CD4-positive, alpha-beta memory T cell (primary cell): ENCODE results near the gene ZNF689. TPM values are rescaled to one million over a fixed set of nuclear protein-coding genes. Genes with fewer than 3 reads are reported as not detected.
A peak's percentile ranks its signal among the peaks of the same experiment; 100 is the strongest.

Experiments
- CTCF ChIA-PET: fragments of 350-600 bp; sonication (Branson Sonifier 250); formaldehyde crosslinking; loops from one replicate; lab custom pipeline; 2021; ENCODE audit warnings: inconsistent platforms; ENCODE audit not compliant: partially characterized antibody; lab: Charles Lee
- POLR2A ChIA-PET: fragments of 350-600 bp; sonication (Branson Sonifier 250); formaldehyde crosslinking; loops from one replicate; lab custom pipeline; 2021; ENCODE audit not compliant: partially characterized antibody; lab: Charles Lee
- DNase-seq, 5 donors: peaks; one replicate each; pipeline versions ENCODE4 v3.0.0 to v3.0.0-alpha.2; 2020 to 2022; ENCODE audit warnings: mixed read lengths in 1 of 5
- H3K27ac ChIP-seq: one replicate; pipeline ENCODE4 v1.7.0; 2013; ENCODE audit warnings: low read depth, low read length
- H3K27me3 ChIP-seq: 2 replicates; pipeline ENCODE4 v1.7.0; 2013; ENCODE audit warnings: mild to moderate bottlenecking, low read length, moderate library complexity; ENCODE audit not compliant: insufficient read depth
- H3K36me3 ChIP-seq: 2 replicates; pipeline ENCODE4 v1.7.0; 2013; ENCODE audit warnings: mild to moderate bottlenecking, low read length, moderate library complexity; ENCODE audit not compliant: insufficient read depth
- H3K4me1 ChIP-seq: 2 replicates; pipeline ENCODE4 v1.7.0; 2013; ENCODE audit warnings: mild to moderate bottlenecking, low read length, moderate library complexity; ENCODE audit not compliant: insufficient read depth
- H3K4me3 ChIP-seq, 2 donors: one replicate each; pipeline ENCODE4 v1.7.0; 2013; ENCODE audit warnings: low read length in 2 of 2, mild to moderate bottlenecking in 1 of 2
- H3K9me3 ChIP-seq, 2 donors: one replicate each; pipeline ENCODE4 v1.7.0; 2013; ENCODE audit warnings: low read length in 2 of 2, control low read depth in 1 of 2; ENCODE audit not compliant: control insufficient read depth in 1 of 2
- H3K27ac Mint-ChIP-seq, 7 donors: one replicate each; pipeline ENCODE4 v1.8.0; 2020 to 2021; ENCODE audit warnings: mixed read lengths in 7 of 7, mild to moderate bottlenecking in 6 of 7, inconsistent platforms in 3 of 7, moderate library complexity in 3 of 7
- H3K27me3 Mint-ChIP-seq, 2 donors: one replicate each; pipeline ENCODE4 v1.8.0; 2020 to 2021; ENCODE audit warnings: mixed read lengths in 2 of 2
- H3K36me3 Mint-ChIP-seq, 2 donors: one replicate each; pipeline ENCODE4 v1.8.0; 2020 to 2021; ENCODE audit warnings: mixed read lengths in 2 of 2, inconsistent platforms in 1 of 2, mild to moderate bottlenecking in 1 of 2
- H3K4me1 Mint-ChIP-seq, 4 donors: one replicate each; pipeline ENCODE4 v1.8.0; 2020 to 2021; ENCODE audit warnings: mixed read lengths in 4 of 4, mild to moderate bottlenecking in 1 of 4
- H3K4me3 Mint-ChIP-seq, 8 donors: one replicate each; pipeline ENCODE4 v1.8.0; 2020 to 2021; ENCODE audit warnings: mixed read lengths in 8 of 8, mild to moderate bottlenecking in 7 of 8, moderate library complexity in 6 of 8, inconsistent platforms in 3 of 8
- H3K9me3 Mint-ChIP-seq, 8 donors: one replicate each; pipeline ENCODE4 v1.8.0; 2020 to 2021; ENCODE audit warnings: mixed read lengths in 8 of 8, mild to moderate bottlenecking in 5 of 8, inconsistent platforms in 3 of 8, moderate library complexity in 1 of 8
- intact Hi-C: fragments of 100-400 bp; cut with micrococcal nuclease; formaldehyde crosslinking; loops from one replicate; pipeline ENCODE4 v1.15.1; 2023
- polyA plus RNA-seq, 2 donors: library from polyadenylated mRNA; unstranded; fragments of 300-500 nt; fragmentation: Illumina TruSeq; gene quantifications; one replicate each; pipeline ENCODE4 v1.2.3, GENCODE V29; 2021
- total RNA-seq, 2 experiments: library from RNA; stranded (reverse); gene quantifications; one replicate each; pipeline ENCODE4 v1.2.3, GENCODE V29; 2021

ZNF689 gene
- total and polyA plus RNA-seq, 4 experiments from 2014 or later = 11.9 to 14.5 (median 13.3) TPM

DNA sequence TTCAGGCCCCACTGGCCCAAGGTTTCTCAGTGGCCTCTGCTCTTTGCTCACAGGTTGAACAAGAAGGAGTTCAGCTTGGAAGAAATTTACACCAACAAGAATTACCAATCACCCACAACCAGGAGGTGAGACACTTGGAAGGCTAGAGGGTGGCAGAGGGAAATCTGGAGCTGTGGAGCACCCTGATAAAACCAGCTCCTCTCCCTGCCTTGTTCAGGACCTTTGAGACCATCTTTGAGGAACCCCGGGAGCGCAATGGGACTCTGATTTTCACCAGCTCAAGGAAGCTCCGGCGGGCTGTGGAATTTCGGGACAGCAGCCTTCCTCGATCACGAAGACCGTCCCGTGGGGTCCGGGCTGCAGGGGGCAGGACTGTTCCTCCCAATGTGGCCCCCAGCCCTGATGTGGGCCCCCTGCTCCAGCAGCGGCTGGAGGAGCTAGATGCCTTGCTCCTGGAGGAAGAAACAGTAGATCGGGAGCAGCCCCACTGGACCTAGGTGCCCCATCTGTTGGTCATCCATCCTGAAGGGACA is 45.7 kb upstream of the ZNF689 start:
- Mint-ChIP-seq H3K4me3 (peak overlapping the region in 2 of 8 donors; percentile 17 to 39), H3K27ac (peak overlapping the region in 3 of 7 donors; percentile 37 to 76 (median 53)), H3K36me3 (peaks cover 21 to 53% of the 10 kb centered on the region in 2 donors), H3K27me3 (no peaks in the 10 kb centered on the region), H3K9me3 (peaks cover 0 to 7% (median 0%) of the 10 kb centered on the region in 8 donors), H3K4me1 (peaks cover 21 to 52% (median 33%) of the 10 kb centered on the region in 4 donors)
- intact Hi-C loops = loop anchor here (5.0 kb wide), 2 partner anchors 91 to 156 kb away; partner anchors contain the start of gene PHKG2
- no peaks in the 10 kb centered on the region for H3K27me3 ChIP-seq
- no peaks in the 10 kb centered on the region for H3K9me3 ChIP-seq
- POLR2A ChIA-PET = no interaction called here
- H3K27ac ChIP-seq = no peak overlapping the region
- CTCF ChIA-PET = interaction anchor here (1.1 kb wide), 1 partner anchor 27 kb away, joined by 3 read pairs; no protein-coding TSS in a partner anchor
- peaks cover 35% of the 10 kb centered on the region for H3K36me3 ChIP-seq
- H3K4me1 ChIP-seq = peaks cover 31% of the 10 kb centered on the region
- H3K4me3 ChIP-seq = no peak overlapping the region
- DNase-seq = no peak

GRCh38 chr16:30654856-30655255 is 44.7 kb upstream of the ZNF689 start:
- no peak for DNase-seq
- peaks cover 16 to 54% of the 10 kb centered on the region in 2 donors for H3K36me3 Mint-ChIP-seq
- H3K27me3 ChIP-seq = no peaks in the 10 kb centered on the region

DNA sequence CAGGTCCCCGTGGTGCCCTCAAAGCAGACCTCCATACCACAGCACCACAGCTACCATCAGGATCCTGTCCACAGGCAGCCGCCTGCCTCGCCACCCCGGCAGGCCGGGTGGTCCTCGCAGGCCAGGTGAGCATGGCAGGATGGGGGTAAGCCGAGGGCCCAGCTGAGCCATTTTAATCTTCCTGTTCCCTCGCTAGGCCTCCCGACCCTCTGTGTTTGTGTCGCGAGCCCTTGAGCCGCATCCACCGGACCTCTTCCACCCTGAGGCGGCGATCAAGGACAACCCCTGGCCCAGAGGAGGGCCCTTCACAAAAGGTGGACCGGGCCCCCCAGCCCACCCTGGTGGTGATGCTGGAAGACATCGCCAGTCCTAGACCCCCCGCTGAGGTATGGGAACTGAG is 42.5 kb upstream of the ZNF689 start:
- peaks cover 34% of the 10 kb centered on the region for H3K4me1 ChIP-seq
- no peaks in the 10 kb centered on the region for H3K27me3 ChIP-seq
- no peak overlapping the region for H3K4me3 ChIP-seq
- peaks cover 35% of the 10 kb centered on the region for H3K36me3 ChIP-seq
- Mint-ChIP-seq H3K4me3 (peak overlapping the region; percentile 79 to 100 (median 86)), H3K27me3 (no peaks in the 10 kb centered on the region), H3K27ac (peak overlapping the region; percentile 86 to 97 (median 90)), H3K36me3 (peaks cover 16 to 44% of the 10 kb centered on the region in 2 donors), H3K4me1 (peaks cover 18 to 45% (median 31%) of the 10 kb centered on the region in 4 donors), H3K9me3 (peaks cover 0 to 1% (median 0%) of the 10 kb centered on the region in 8 donors)
- no peak for DNase-seq
- intact Hi-C loops = no loop called here
- no peaks in the 10 kb centered on the region for H3K9me3 ChIP-seq
- POLR2A ChIA-PET = interaction anchor here (1.2 kb wide), 1 partner anchor 42 kb away, joined by 3 read pairs; the partner anchor contains the start of gene ZNF689
- H3K27ac ChIP-seq = peak overlapping the region; percentile 96
- CTCF ChIA-PET = interaction anchor here (0.7 to 1.4 kb wide), 2 partner anchors 8 to 42 kb away, joined by 3 read pairs; no protein-coding TSS in a partner anchor

More at GRCh38 chr16:30654856-30655255, 44.7 kb upstream of the ZNF689 start:
- H3K4me1 ChIP-seq = peaks cover 28% of the 10 kb centered on the region
- H3K4me3 Mint-ChIP-seq = no peak overlapping the region
- peaks cover 0 to 7% (median 0%) of the 10 kb centered on the region in 8 donors for H3K9me3 Mint-ChIP-seq
- H3K4me1 Mint-ChIP-seq = peaks cover 18 to 57% (median 31%) of the 10 kb centered on the region in 4 donors
- ChIA-PET POLR2A (interaction anchor here (0.6 kb wide), 1 partner anchor 540 kb away, joined by 3 read pairs; no protein-coding TSS in a partner anchor), CTCF (interaction anchor here (0.6 kb wide), 1 partner anchor 27 kb away, joined by 3 read pairs; no protein-coding TSS in a partner anchor)
- no peaks in the 10 kb centered on the region for H3K27me3 Mint-ChIP-seq
- H3K27ac Mint-ChIP-seq = no peak overlapping the region
- intact Hi-C loops = loop anchor here (5.0 kb wide), 2 partner anchors 92 to 157 kb away; partner anchors contain the start of gene PHKG2
- peaks cover 35% of the 10 kb centered on the region for H3K36me3 ChIP-seq
- no peak overlapping the region for H3K4me3 ChIP-seq
- no peaks in the 10 kb centered on the region for H3K9me3 ChIP-seq
- no peak overlapping the region for H3K27ac ChIP-seq

DNA sequence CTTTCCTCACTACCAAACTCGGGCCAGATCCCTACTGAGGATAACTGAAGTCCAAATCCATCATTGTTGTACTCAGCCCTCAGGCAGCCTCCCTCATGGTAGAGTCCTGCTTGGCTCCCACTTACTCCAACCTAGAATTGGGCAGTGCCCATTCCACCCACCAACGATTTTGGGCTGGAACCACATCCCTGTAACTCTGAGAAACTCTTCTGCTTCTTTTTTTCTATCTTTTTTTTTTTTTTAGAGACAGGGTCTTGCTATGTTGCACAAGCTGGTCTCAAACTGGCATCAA is 41.8 kb upstream of the ZNF689 start:
- peak overlapping the region; percentile 79 to 100 (median 86) for H3K4me3 Mint-ChIP-seq
- no peak for DNase-seq
- H3K27me3 ChIP-seq = no peaks in the 10 kb centered on the region
- peaks cover 26% of the 10 kb centered on the region for H3K4me1 ChIP-seq
- ChIA-PET CTCF (interaction anchor here (0.7 to 1.4 kb wide), 2 partner anchors 9 to 43 kb away, joined by 3 read pairs; no protein-coding TSS in a partner anchor), POLR2A (interaction anchor here (1.2 to 3.0 kb wide), 3 partner anchors 42 to 586 kb away, joined by 3 to 14 read pairs (median 3); partner anchors contain the start of genes ALDOA and ZNF689)
- H3K36me3 ChIP-seq = peaks cover 35% of the 10 kb centered on the region
- H3K9me3 Mint-ChIP-seq = peaks cover 0 to 1% (median 0%) of the 10 kb centered on the region in 8 donors
- H3K9me3 ChIP-seq = no peaks in the 10 kb centered on the region
- peaks cover 16 to 44% of the 10 kb centered on the region in 2 donors for H3K36me3 Mint-ChIP-seq
- H3K27ac Mint-ChIP-seq = peak overlapping the region; percentile 86 to 97 (median 90)
- peak overlapping the region; percentile 96 for H3K27ac ChIP-seq
- intact Hi-C loops = no loop called here
- H3K4me1 Mint-ChIP-seq = peaks cover 15 to 37% (median 24%) of the 10 kb centered on the region in 4 donors
- peak overlapping the region; percentile 39 to 99 for H3K4me3 ChIP-seq
- no peaks in the 10 kb centered on the region for H3K27me3 Mint-ChIP-seq

DNA sequence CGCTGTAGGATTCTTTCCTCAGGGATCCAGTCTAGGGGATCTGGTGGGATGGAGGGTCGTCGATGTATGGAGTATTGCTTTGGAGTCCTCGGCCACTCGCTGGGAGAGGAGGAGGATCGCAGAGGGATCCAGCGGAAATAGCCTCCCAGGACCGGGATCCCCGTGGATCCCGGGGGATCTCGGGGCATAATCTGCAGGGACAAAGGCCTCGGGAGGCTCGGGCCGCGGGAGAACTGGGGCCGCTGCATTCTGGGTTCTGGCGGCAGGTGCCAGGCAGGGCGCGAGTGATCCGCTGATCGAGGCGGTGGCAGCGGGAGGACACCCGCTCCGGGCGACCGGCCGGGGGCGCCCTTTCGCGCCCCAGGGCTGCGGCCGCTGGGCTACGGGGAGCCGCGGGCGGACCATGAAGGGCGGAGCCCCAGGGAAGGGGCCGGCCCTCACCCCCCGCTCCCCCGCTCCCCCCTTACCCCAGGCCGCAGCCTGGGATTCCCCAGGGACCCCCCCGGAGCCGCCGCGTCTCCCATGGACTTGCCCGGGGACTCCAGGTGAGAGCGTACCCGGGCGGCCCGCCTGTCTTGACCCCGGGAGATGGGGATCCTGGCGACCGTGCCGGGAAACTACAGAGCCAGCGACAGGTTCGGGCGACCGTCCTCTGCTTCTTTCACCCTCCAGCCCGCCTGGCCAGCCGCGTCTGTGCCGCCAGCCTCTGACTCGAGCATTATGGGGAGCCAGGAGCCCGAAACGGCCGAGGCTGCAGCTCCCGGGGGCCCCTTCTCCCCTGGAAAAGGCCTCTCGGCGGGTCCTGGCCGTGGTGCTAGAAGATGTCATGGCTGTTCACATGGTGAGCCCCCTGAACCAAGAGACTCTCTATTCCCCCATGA is 41.2 kb upstream of the ZNF689 start:
- no peaks in the 10 kb centered on the region for H3K9me3 ChIP-seq
- H3K36me3 ChIP-seq = peaks cover 35% of the 10 kb centered on the region
- H3K4me3 Mint-ChIP-seq = peak overlapping the region; percentile 95 to 100 (median 99)
- ChIA-PET CTCF (interaction anchor here (0.7 to 2.4 kb wide), 15 partner anchors 7 to 950 kb away, joined by 3 to 11 read pairs (median 5); partner anchors contain the start of genes ZNF747 and ZNF785), POLR2A (interaction anchor here (0.6 to 3.9 kb wide), 32 partner anchors 8 to 586 kb away, joined by 3 to 91 read pairs (median 5); partner anchors contain the start of genes ALDOA, DCTPP1, FBRS and ITGAL)
- peaks cover 13 to 32% (median 20%) of the 10 kb centered on the region in 4 donors for H3K4me1 Mint-ChIP-seq
- intact Hi-C loops = loop anchor here (1.0 kb wide), 2 partner anchors 43 to 271 kb away; no protein-coding TSS in a partner anchor
- peak overlapping the region; percentile 99 for H3K4me3 ChIP-seq
- H3K27me3 Mint-ChIP-seq = no peaks in the 10 kb centered on the region
- peaks cover 20% of the 10 kb centered on the region for H3K4me1 ChIP-seq
- H3K36me3 Mint-ChIP-seq = peaks cover 15 to 42% of the 10 kb centered on the region in 2 donors
- no peaks in the 10 kb centered on the region for H3K27me3 ChIP-seq
- H3K9me3 Mint-ChIP-seq = peaks cover 0 to 1% (median 0%) of the 10 kb centered on the region in 8 donors
- H3K27ac Mint-ChIP-seq = peak overlapping the region; percentile 97 to 100 (median 99)
- H3K27ac ChIP-seq = peak overlapping the region; percentile 96
- DNase-seq = peak; percentile 69 to 84 (median 72)

GRCh38 chr16:30650369-30651123 is 40.4 kb upstream of the ZNF689 start, which contains the start of gene PRR14:
Gene PRR14 (plus strand): TSS chr16:30650960. CDS start chr16:30651646, 686 bp downstream.
- Histone ChIP-seq H3K4me3 (peak within 1 kb of the TSS; percentile 99), H3K36me3 (peaks cover 29% of the 10 kb centered on the region), H3K27me3 (no peaks in the 10 kb centered on the region), H3K27ac (peak within 1 kb of the TSS; percentile 96), H3K9me3 (no peaks in the 10 kb centered on the region), H3K4me1 (peaks cover 20% of the 10 kb centered on the region)
- H3K27me3 Mint-ChIP-seq = peaks cover 0 to 2% of the 10 kb centered on the region in 2 donors
- peak; percentile 96 to 99 (median 97) for DNase-seq
- peaks cover 11 to 32% (median 18%) of the 10 kb centered on the region in 4 donors for H3K4me1 Mint-ChIP-seq
- H3K4me3 Mint-ChIP-seq = peak within 1 kb of the TSS; percentile 95 to 100 (median 99)
- peak within 1 kb of the TSS; percentile 97 to 100 (median 99) for H3K27ac Mint-ChIP-seq
- CTCF ChIA-PET = interaction anchor here (0.7 to 2.4 kb wide), 15 partner anchors 8 to 949 kb away, joined by 3 to 11 read pairs (median 5); partner anchors contain the start of genes ZNF689, ZNF747 and ZNF785
- peaks cover 10 to 36% of the 10 kb centered on the region in 2 donors for H3K36me3 Mint-ChIP-seq
- H3K9me3 Mint-ChIP-seq = no peaks in the 10 kb centered on the region
- POLR2A ChIA-PET = interaction anchor here (0.6 to 3.9 kb wide), 35 partner anchors 9 to 689 kb away, joined by 3 to 91 read pairs (median 5); partner anchors contain the start of genes ALDOA, DCTPP1, FBRS and FBXL19
- intact Hi-C loops = loop anchor here (1.0 kb wide), 8 partner anchors 8 to 272 kb away; partner anchors contain the start of genes FBRS, ZNF689 and ZNF785
